HG03378 (cell line): Measurements from ENCODE around the gene MAN2A2.
"Not testable (repeated sequence)": the region's sequence is repeated elsewhere in the genome, so short reads cannot be mapped to it uniquely, and the experiment has no call there.

Experiments
- ATAC-seq: cut with Tn5 transposase; IDR thresholded peaks from one replicate; pipeline ENCODE4 v1.9.1; 2021; ENCODE audit warnings: mild to moderate bottlenecking, moderate library complexity; ENCODE audit not compliant: unreplicated experiment

Gene MAN2A2

DNA sequence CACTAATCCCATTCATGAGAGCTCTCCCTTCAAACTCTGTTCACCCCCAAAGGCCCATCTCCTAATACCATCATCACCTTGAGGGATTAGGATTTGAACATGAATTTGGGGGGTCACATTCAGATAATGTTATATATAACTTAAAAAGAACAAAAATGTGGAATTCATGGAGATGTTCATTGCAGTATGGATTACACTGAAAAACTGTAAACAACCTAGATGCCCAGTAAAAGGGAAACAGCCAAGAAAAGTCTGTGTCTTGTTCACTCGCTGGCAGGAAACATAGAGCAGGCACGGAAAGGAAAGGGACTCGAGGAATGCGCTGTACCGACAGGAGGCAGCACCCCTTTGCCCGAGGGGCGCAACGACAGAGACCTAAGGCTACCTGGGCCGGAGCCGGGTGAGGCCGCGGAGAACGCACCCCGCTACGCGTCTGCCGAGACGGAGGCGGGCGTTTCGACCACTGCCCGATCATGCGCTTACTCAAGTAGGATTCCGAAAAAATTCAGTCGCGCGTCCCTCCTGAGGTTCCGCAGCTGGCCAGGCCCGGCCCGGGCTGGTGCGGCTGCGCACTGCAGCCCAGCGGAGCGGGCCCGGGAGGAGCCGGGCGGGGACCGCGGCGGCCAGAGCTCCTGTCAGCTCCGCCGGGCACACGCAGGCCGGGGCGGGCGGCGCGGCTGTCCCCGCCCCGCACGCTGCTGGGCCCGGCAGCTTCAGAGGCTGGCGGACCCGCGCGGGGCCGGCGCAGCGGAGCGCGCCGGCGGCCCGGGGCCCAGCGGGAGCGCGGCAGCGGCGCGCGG lies 862 bp upstream of the MAN2A2 start:
- peak; percentile 62 for ATAC-seq

DNA sequence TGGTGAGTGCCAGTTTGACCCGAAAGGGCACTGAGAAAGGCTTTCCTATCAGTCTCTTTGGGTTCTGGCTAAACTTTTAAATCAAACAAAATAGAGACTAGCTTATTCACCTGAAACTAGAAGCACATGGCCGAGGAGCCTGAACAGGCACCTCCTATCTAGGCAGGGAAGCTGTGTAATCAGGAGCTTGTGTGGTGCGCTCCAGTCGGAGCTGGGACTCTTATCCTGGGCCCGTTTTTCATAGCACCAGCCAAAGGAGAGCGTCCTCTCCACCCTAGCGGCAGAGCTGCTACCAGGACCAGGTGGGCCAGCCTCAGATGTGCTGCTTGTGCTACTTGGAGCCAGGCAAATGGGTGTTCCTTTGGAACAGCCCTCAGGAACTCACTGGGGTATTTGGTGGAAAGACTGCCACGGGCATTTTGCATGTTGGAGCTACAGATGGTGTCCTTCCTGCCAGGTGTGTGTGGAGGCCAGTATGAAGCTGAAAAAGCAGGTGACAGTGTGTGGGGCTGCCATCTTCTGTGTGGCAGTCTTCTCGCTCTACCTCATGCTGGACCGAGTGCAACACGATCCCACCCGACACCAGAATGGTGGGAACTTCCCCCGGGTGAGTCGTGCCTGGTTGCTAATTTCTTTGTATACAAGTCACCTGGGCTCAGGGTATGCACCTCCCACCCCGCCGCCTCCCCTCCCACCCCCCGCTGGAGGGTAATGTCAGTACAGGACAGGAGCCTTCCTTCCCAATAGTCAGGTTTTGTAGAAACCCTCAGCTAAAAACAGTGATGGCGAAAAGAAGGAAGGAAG lies 833 bp downstream of the MAN2A2 start:
- ATAC-seq: no peak

DNA sequence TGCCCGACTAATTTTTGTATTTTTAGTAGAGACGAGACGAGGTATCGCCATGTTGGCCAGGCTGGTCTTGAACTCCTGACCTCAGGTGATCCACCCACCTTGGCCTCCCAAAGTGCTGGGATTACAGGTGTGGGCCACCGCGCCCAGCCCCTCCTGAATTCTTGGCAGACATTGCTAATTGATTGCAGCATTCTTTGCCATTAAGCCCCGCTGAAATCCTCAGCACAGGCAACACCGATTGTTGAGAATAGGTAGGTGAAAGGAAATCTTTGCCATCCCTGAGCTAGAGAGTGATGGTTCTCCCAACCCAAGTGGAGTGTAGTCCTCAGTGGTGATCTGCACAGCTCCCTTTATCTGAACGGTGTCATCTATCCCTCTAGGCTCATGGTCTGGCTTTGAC lies 1.6 kb downstream of the MAN2A2 start:
- no peak for ATAC-seq

DNA sequence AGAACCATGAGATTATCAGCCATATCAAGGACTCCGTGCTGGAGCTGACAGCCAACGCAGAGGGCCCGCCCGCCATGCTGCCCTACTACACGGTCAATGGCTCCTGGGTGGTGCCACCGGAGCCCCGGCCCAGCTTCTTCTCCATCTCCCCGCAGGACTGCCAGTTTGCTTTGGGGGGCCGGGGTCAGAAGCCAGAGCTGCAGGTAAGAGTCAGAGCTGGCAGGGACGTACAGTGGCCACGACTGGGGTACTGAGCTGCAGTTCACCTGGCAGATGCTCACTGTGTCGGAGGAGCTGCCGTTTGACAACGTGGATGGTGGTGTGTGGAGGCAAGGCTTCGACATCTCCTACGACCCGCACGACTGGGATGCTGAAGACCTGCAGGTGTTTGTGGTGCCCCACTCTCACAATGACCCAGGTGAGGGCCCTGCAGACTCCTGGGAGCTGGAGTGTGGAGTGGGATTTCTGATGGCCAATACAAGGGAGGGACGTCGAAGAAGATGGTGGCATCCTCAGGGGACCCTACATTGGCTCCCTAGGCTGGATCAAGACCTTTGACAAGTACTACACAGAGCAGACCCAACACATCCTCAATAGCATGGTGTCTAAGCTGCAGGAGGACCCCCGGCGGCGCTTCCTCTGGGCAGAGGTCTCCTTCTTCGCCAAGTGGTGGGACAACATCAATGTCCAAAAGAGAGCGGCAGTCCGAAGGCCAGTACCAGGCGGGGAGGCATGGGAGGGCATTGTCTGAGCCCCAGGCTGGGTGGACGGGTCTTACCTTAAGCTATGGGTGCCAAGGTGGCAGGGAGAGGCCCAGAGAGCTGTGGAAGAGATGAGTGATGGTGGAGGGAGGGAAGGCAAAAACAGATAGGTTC lies 2.4 kb downstream of the MAN2A2 start:
- ATAC-seq: no peak

DNA sequence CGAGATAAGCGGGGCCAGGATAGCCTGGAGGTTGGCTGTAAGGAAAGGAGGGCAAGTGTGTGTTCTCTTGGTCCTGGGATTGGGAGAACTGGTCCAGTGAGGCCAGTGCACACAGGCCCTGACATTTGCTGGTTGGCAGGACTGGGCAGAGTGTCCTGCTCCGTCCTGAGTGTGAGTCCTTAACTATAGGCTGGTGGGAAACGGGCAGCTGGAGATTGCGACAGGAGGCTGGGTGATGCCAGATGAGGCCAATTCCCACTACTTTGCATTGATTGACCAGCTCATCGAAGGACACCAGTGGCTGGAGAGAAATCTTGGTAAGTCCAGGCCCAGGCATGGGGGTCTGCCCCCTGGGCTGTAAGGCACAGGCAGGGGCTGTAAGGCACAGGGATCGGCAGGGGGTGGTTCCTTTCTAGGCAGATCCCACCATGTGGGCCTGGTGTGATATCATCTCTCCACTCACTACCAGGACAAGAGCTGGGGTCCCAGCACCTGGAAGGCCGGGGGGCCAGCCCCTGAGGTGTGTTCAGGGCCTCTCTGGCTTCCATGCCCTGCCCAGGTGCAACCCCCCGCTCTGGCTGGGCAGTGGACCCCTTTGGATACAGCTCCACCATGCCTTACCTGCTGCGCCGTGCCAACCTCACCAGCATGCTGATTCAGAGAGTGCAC lies 3.2 kb downstream of the MAN2A2 start:
- no peak for ATAC-seq

DNA sequence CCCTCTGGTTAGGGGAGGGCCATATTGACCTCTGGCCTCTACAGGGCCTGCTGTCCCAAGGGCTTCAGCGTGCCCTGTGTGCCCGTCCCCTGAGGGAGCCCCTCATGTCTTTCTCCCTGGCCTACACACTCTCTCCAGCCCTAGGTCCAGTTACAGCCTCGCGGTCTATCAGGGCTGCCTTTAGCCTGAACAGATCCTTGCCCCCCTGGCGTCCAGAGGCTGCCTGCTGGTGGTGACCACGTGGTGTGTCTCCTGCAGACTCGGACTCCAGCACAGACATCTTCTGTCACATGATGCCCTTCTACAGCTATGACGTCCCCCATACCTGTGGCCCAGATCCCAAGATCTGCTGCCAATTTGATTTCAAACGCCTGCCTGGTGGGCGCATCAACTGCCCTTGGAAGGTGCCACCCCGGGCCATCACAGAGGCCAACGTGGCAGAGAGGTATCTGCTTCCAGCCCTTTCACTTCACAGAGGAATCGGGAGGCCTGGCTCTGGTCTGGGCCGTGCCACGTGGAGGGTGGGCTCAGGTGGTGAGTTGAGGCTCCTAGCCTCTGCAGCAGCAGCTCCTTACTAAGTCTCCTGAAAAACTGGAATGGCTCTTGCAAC lies 4.1 kb downstream of the MAN2A2 start:
- ATAC-seq: no peak

DNA sequence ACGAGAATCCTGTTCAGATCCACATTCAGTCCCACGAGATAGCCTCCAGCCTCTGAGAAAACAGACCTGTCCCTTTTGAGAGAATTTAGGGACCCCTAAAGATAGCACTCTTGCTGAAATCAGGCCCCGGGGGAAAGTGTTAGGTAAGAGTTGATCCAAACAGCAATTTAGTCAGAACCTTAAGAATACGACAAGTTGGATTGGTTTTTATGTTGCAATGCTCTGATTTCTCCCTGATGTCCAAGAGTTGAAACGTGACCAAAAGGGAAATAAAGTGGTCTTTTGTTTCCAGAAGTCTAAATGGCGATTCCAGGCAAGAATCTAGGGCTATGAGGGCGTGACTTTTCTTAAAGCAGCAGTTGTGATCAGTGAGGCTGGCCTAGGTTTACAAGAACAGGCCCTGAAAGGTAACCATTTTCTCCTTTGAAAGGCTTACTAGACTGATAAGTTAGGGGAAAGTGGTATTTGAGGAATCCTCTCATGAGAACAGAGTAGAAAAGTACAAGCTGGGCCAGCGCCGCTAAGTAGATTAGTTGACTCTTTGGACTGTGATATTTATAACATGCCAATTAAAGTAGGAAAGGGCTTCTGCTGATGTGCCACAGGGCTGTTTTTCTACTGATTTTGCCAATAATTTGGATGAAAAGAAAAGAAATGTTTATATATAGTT lies 4.9 kb downstream of the MAN2A2 start:
- ATAC-seq: no peak

DNA sequence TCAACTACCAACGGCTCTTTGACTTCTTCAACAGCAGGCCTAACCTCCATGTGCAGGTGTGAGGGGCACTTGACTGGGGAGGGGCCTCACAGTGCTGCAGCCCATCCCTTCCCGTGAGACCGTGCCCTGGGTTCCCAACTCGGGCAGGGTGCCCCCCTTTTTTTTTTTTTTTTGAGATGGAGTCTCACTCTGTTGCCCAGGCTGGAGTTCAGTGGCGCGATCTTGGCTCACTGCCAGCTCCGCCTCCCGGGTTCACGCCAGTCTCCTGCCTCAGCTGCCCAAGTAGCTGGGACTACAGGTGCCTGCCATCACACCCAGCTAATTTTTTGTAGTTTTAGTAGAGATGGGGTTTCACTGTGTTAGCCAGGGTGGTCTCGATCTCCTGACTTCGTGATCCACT lies 6.3 kb downstream of the MAN2A2 start:
- not testable (repeated sequence) for ATAC-seq

DNA sequence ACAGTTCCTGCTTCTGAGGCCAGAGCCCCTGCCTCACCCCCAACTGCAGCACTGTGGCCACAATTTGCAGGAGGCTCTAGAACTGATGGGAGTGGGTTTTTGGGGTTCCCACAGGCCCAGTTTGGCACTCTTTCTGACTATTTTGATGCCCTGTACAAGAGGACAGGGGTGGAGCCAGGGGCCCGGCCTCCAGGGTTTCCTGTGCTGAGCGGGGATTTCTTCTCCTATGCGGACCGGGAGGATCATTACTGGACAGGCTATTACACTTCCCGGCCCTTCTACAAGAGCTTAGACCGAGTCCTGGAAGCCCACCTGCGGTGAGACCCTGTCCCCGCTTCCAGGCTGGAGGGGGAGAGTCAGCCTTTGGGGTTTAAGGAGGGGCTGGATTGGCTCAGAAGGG lies 6.9 kb downstream of the MAN2A2 start:
- ATAC-seq: no peak

DNA sequence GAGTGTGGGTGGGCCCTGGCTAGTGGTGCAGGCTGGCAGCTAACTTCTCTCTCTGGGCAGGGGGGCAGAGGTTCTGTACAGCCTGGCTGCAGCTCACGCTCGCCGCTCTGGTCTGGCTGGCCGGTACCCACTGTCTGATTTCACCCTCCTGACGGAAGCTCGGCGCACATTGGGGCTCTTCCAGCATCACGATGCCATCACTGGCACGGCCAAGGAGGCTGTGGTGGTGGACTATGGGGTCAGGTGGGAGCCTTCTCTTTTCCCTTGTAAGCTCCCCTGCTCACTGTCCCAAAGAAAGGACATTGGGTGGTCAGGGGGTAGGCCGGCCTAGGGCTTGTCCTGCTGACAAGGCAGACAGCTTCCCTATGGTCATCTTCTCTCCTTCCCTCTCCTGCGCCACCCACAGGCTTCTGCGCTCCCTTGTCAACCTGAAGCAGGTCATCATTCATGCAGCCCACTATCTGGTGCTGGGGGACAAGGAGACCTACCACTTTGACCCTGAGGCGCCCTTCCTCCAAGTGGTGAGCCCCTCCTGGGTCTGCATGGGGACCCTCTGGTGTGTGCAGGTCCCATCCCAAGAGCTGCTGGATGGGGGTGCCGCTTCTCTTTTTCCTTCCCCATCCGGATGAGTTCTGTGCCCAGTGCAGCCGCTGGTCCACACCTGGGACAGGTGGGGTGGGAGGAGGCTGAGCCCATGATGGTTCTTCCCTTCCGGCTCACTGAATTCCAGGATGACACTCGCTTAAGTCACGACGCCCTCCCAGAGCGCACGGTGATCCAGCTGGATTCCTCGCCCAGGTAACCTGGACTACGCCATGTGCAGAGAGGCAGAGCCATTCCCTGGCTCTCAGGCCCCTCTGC lies 7.6 kb downstream of the MAN2A2 start:
- no peak for ATAC-seq

DNA sequence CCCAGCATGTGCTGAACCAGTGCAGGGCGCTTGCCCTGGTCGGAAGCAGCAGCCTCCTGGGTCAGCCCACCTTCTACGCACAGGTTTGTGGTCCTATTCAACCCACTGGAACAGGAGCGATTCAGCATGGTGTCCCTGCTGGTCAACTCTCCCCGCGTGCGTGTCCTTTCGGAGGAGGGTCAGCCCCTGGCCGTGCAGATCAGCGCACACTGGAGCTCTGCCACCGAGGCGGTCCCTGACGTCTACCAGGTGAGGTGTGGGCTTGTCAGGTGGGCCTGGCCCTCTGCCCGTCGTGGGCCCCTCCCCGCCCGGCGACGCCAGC lies 8.2 kb downstream of the MAN2A2 start:
- ATAC-seq: no peak

DNA sequence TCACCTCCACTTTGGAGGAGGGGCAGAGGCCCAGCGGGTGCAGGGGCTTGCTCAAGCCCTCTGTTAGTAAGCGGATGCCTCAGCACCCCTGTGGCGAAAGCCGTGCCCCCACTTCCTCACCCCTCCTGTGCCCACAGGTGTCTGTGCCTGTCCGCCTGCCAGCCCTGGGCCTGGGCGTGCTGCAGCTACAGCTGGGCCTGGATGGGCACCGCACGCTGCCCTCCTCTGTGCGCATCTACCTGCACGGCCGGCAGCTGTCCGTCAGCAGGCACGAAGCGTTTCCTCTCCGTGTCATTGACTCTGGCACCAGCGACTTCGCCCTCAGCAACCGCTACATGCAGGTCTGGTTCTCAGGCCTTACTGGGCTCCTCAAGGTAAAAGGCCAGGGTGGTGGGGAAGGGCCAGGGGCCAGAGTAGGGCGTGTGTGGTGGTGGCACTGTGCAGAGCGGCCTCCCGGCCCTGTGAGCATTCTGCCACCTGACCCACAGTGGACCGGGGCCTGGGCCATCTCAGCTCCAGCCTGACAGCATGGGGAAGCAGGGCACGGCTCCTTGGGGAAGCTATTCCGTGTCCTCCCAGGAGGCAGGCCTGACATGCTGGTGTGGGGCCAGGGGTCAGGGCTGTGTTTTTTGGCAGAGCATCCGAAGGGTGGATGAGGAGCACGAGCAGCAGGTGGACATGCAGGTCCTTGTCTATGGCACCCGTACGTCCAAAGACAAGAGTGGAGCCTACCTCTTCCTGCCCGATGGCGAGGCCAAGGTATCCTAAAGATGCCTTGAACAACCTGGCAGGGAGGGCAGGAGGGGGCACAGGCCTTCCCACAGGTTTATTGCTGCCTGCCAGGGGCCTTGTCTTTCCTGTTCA lies 9.0 kb downstream of the MAN2A2 start:
- ATAC-seq: no peak

DNA sequence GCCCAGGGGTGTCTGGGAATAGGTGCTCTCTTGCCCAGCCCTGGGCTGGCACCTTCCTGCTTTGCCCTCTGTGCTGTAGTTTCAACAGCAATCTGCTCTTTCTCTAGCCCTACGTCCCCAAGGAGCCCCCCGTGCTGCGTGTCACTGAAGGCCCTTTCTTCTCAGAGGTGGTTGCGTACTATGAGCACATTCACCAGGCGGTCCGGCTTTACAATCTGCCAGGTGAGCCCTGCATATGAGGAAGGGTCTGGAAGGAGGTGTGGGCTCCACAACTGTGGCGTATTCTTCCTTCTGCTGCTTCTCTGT lies 9.6 kb downstream of the MAN2A2 start:
- no peak for ATAC-seq

DNA sequence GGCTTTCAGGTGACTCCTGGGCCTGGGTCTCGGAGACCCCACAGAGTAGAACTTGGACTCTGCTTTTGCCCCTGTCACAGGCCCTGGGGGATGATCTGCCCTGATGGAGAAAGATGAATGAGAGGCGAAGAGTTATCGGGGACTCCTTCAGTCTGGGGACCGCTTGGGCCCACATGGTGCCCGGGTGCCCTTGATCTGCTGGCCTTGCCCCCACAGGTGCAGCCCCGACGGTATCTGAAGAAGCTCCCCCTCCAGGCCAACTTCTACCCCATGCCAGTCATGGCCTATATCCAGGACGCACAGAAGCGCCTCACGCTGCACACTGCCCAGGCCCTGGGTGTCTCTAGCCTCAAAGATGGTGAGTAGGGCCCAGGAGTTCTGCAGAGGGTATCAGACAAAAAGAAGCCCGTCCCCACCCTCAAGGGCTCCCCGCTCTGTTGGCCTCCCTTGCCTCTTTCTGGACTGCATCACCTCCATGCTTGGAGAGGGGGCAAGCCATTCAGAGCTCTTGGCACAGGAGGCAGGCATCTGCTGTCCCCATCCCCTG lies 10.4 kb downstream of the MAN2A2 start:
- ATAC-seq: no peak

DNA sequence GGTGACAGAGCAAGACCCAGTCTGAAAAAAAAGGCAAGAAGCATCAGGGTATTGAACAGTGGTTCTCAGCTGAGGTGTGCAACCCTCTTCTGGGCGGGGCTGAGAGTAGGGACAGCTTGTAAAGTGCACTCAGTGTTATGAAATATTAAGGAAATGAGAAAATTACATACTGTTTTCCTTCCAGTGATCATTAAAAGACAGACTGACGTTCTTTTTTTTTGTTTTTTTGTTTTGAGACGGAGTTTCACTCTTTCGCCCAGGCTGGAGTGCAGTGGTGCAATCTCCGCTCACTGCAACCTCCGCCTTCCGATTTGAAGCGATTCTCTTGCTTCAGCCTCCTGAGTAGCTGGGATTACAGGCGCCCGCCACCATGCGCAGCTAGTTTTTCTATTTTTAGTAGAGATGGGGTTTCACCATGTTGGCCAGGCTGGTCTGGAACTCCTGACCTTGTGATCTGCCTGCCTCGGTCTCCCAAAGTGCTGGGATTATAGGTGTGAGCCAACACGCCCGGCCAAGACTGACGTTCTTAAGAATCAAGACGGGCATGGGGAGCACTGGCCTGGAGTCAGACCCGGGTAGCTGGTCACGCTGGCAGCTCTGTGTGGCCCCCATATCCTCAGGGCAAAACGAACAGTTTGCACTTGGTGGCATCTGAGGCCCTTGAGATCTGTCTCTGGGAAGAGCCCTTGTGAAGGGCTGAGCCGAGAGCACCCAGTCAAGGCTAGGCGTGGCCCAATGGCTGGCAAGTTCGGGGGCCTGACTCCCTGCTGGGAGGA lies 11.4 kb downstream of the MAN2A2 start:
- no peak for ATAC-seq

DNA sequence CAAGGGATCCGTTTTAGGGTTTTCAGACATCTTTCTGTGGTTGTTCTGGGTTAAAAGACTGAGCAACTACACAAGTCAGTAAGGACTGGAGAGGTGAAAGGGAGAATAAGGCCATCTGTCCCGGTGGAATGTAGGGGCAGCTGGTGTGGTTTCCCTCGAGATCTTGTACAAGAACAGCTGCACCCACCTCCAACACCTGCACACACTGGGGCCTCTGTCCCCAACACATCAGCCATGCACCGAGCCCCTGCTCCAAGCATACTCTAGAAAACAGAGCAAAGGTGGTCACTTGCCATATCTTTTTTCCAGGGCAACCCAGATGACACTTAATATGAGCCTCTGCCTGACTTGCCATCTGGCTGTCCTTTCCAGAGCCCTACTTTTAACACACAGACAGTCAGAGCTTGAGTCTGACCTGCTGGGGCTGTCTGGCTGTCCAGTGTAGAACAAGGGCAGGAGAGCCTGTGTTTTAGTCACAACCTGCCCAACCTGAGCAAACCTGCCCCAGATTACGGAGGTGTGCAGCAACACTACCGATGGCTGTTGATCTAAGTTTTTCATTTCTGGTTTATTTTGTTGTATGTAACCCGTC lies 12.2 kb downstream of the MAN2A2 start:
- no peak for ATAC-seq
